KBM-7 (cell line): ENCODE measurements around the gene HES6.

Experiments
- DNase-seq: peaks from one replicate; pipeline ENCODE4 v3.0.0-alpha.2; 2015
- in situ Hi-C: fragments of 300-500 bp; cut with MboI; formaldehyde crosslinking; loops from 2 replicates; pipeline ENCODE4 v1.14.3; 2020; ENCODE audit warnings: low sequenced_read_pairs, low pct_unique_long_range_greater_than_20kb, mixed read lengths

Gene HES6

GRCh38 chr2:238239863-238240756 is at the start of gene HES6:
Gene HES6 (minus strand): TSS chr2:238240038. CDS start chr2:238239905, 133 bp downstream.
- DNase-seq, result peak; percentile 87
- in situ Hi-C loops, result no loop called here

GRCh38 chr2:238289574-238289973 is 49.7 kb upstream of the HES6 start:
- DNase-seq, result no peak
- in situ Hi-C loops, result no loop called here

DNA sequence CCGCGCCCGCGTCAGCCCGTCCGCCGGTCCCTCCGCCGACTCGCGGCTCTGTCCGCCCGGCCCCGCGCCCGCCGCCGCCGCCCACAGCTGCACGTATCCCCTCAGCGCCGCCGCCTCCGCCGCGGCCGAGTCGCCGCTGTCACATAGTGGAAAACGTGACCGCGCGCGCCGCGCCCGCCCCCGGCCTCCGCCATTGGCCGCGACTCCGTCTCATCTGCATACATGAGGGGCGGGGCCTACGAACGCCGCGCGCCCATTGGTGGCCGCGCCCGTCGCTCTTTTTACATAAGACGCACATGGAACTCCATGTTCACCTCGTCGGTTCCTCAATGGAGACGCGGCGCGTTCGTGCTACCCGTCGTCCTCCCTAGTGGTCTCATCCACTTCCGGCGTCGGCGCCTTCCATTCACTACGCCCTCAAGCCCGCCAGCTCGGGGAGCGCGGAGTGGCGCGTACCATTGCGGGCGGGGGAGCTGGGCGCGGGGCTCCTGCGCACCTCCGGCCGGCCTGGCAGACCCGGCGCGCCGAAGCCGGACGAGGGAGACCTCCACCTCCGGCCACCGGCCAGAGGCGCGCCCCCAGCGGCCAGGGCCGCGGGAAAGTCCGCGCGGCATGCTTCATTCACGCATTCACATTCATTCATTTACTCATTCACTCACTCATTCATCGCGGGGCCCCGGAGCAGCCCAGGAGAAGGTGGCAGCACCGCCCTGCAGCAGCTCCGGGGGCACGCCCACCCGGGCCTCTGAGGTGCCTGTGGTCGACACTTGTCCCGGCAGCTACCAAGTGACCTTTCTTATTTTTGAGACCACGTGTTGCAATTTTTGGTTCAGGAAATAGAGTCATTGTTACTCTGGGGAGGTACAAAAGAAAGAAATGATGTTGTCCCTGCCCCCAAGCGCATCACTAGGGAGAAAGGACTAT is 49.1 kb upstream of the HES6 start:
- DNase-seq, result peak; percentile 99
- in situ Hi-C loops, result no loop called here

DNA sequence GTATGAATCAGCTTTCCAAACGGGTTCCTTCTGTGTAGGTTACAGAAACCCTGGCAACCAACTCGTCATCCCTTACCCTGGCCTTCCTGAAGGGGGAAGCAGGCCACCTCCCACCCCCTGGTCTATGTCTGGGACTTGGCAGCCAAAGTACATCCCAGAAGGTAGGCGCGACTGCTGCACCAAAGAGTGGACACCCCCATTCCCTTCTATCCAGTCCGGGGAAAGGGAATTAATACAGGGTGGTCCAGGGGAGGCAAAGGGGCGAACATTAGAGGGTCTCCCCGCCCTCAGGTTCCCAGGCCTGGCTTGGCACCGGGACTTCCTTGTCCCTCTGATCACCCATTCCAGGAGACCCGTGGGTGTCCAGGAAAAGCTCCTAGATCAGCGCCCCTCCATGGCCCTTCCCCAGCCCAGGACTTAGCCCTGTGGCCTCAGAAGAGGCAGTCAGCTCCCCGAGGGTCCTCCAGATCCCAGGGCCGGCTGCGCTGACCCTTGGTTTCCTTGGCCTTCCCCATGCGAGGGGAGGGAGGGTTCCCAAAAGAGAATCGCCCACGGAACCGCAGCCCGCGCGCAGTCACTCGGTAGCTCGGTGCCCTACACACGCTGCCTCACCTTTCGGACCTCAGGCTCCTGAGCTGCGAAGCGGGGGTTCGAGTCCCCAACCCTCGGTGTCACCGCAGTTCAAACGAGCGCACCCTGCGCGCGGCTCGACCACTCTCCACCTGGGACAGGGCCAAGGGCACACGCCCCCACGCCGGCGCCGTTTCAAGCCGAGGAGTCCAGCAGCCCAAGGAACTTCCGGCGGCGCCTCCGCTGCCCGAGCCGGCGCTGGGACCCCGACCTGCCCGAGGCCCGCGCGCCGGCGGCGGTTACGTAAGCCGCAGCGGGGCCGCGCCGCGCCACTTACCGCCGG is 48.2 kb upstream of the HES6 start, which contains the start of gene PER2:
TSS of gene PER2 (minus strand) at position 874 of the 913 bp plus-strand sequence. CDS start 10,674 bp downstream, outside the sequence.
- in situ Hi-C loops, result no loop called here
- DNase-seq, result peak; percentile 75

DNA sequence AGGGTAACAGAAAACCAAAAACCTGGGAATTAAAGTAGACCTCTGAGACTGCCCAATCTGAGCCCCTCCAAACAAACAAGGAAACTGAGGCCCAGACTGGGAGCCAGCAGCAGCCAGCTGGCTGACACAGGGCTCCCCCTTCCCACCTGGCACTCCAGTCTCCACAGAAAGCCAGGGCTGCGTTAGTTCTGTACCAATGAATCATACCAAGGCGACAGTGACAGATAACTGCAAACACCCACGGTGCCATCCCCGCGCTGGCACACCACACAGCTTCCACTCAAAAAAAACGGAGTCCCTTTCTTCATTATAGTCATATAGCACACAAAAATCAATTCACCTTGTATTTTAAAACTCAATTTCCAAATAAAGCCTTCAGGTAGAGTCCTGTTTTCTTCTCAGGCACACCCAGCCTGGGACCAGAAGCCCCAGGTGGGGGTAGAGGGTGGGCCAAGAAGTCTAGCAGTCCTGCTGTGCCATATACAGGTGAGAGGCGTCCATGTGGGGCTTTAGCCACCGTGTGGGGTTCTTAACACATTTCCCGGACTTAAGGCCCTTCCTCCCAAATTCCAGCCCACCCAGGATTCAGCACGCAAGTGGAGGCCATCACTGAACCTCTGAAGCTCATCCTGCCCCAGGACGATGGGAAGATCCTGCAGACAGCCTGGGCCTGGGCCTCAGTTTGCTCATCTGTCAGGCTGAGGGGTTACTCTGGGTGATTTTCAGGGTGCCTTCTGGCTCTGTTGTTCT is 47.3 kb upstream of the HES6 start:
- in situ Hi-C loops, result no loop called here
- DNase-seq, result no peak

DNA sequence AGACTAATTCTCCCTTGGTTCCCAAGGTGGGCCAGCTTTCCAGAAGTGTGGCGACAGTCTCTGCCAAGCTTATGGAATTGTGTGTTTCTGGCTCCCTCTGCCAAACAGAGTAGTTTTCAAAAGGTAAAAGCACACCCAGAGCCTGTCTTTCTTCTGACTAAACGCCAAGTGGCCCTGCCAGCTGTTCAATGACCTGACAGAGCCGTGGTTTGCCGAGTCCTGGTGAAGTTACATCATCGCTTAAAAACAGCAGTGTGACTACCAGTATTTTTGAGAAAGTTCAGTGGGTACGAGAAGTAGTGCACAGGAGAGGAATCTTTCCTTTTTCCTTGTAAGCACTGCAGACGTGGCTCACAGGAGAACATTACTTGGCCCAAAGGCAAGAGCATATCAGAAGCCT is 46.7 kb upstream of the HES6 start:
- in situ Hi-C loops, result no loop called here
- DNase-seq, result no peak

DNA sequence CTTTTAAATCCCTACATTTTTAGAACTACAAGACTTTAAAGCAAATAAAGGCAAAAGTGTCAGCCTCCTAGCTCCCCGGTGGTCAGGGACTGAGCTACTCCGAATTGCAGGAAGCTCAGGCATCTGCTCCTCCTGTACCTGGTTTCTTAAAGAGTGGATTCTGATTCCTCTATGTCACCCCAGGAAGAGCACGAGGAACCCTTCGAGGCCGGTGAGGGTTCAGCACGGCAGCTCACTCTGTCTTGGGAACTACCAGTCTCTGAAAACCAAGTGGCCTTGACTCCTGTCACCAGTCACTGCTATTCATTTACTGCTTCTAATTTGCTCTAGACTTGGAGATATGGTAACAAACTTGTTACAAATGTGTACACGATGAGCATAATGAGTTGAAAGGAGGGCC is 46.3 kb upstream of the HES6 start:
- in situ Hi-C loops, result no loop called here
- no peak for DNase-seq

- in situ Hi-C loops, result no loop called here
- no peak for DNase-seq
These were observed 45.8 kb upstream of the HES6 start for GRCh38 chr2:238285653-238286082.

DNA sequence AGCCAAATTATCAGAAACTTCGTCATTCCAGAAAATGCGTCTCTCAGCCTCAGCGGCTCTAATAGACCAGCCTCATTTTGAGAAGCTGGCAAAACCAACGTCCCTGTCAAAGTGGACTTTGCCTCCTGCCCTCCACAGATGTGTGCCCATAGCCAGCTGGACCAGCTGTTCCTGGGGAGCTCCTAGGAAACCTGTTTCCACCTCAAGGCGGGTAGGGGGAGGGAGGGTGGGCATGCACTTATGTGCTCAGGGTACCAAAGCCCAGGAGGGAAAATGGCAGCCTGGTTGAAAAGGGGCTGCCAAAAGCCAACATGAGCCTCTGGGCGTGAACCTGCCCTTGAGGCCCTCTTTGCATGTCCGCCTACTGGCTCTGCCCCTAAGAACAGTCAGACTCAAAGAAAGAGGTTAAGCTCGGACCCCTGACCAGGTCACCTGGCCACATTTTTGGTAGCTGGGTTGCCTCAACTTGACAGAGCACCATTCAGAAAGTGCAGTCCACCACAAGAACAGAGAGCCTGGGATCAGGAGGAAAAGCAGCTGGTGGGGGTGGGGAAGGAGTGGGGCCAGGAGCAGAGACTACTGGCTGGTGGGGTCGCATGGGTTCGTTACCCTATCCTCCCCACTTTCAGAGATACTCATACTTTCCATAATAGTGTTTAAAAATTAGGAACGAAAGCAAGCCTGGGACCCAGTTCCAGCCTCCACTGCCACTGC is 45.1 kb upstream of the HES6 start:
- no peak for DNase-seq
- in situ Hi-C loops, result no loop called here

DNA sequence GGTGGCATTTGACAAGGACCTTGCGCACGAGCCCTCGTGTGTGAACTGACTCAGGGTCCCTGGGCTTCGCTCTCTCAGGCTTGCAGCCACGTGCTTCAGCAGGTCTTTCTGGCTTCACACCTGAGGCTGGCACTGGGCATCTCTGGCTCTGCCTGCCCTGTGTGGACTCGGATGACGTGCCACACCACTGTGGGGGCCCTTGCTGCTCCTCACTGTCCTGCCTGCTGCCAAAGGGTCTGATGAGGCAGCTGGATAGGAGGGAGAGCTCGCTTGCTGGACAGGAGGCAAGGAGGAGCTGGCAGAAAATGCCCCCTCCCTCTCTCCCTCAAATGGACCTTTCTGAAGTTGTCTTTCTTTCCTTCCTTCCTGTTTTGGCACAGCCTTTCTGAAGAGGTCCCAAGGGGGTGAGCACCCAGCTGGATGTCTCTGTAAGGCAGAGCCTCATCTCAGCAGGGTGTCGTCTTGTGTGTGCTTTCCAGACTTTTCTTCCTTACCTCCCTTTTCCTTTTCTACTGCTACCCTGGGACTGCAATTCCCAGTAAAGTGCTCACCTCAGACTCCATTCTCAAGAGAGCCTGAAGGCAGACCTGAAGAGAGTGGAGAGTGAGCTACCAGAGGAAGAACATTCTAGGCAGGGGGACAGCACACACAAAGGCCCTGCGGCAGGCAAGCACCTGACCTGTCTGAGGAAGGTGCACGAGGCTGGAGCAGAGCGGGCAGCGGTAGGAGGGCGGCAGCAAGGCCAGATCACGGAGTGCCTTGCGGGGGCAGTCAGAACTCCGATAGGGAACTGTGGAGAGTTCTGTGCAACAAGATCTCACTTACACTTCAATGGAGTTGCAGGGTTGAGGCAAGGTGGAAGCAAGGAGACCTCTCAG is 43.3 kb upstream of the HES6 start:
- no peak for DNase-seq
- in situ Hi-C loops, result no loop called here

DNA sequence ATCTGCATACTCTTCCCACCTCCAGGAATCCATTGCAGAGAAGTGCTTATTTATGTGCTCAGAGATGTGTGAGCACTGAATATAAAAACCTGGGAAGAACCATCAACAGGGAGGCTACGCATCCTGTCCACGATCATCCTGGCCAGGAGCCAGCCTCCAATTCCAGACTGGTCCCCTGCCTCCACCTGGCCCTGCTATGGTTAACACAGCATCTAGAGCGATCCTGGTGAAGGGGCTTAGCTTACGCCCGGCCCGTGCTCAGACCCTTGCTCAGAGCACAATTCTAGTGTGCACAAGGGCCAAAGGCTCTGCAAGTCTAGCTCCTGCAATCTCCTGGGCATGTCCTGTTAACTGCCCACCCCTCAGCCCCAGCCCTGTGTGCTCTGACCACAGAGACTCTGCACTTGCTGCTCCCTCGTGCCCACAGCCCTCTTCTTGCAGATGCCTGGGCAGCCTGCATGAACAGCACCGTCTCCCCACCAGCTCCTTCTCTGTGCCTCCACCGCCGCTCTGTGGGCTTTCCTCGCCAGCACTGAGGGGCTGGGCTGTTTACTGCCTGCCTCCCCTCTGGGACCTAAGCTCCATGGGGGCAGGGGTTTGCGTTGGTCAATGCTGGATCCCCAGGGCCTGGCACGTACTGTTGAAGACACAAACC is 42.1 kb upstream of the HES6 start:
- no peak for DNase-seq
- in situ Hi-C loops, result no loop called here

GRCh38 chr2:238280083-238280825 is 40.4 kb upstream of the HES6 start:
- no peak for DNase-seq
- in situ Hi-C loops, result no loop called here

DNA sequence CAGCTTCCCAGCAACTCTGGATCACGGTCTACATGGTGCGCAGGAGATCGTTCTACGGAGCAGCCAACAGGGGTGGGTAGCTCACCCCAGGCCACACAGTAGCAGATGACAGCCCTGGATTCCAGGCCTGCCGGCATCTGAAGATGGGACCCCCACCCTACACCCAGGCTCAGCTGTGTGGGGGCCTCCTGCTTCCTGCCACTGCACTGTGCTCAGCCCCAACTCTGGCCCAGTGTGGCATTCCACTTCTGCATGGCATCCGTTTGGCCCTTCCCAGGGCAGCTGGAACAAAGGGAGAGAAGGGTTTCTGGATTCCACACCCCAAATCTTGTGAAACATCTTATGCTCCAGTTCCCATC is 39.5 kb upstream of the HES6 start:
- in situ Hi-C loops, result no loop called here
- no peak for DNase-seq

DNA sequence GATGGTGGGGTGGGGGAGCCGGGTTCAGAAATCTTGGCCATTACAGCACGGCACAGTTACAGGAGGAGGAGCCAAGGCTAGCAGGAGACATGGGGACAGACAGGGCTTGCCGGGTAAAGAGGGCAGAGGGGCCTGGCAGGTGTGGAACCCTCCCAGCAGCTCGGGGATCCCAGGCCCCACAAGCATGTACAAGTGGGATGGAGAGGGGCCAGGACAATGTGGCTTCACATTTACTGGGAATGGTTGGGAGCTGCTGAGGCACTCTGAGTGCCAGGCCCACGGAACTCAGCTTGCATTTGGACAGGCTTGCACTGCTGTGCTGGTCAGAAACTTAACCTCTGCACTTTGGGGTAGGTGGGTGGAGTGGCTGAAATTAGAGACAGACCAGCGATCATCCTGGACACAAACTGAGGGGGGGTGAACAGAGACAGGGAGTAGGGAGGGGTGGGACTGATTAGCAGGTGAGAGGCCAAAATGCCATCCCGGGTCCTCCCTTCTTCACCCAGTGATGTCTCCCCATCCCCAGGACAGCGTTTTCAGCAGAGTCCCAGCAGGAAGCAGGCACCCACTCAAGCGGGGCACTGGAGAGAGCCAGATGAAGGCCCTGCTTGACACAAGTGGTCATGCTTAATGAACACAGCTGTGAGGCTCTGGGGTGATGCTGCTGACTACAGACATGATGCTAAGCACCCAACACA is 38.9 kb upstream of the HES6 start:
- no peak for DNase-seq
- in situ Hi-C loops, result no loop called here

DNA sequence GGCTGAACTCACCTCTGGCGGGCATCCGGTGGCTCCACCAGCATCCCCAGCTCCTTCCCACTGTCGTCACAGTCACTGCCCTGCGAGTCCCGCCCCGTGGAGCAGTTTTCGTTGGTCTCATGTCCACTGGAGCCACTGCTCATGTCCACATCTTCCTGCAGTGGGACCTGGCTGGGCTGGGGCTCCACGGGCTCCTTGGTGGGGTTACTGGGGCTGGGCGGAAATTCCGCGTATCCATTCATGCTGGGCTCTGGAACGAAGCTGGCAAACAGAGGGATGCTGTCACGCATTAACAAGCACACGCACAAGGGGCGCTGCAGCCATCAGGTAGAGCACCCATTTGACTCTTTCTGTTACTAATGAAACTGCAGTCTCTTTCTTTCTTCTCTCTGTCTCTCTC is 37.9 kb upstream of the HES6 start:
- in situ Hi-C loops, result no loop called here
- DNase-seq, result no peak
